Renal pelvis (tissue), 4 donors: ENCODE results near the gene PXDC1. TPM values are rescaled to one million over a fixed set of nuclear protein-coding genes. Genes with fewer than 3 reads are reported as not detected.
"Not testable (repeated sequence)": the region's sequence is repeated elsewhere in the genome, so short reads cannot be mapped to it uniquely, and the experiment has no call there.

Experiments
- DNase-seq: peaks from one replicate; pipeline ENCODE4 v3.0.0-alpha.2; 2013
- polyA plus RNA-seq, 3 donors: library from polyadenylated mRNA; unstranded; fragments of 120-200 nt; gene quantifications; one replicate each; pipeline ENCODE4 v1.2.1, GENCODE V29; 2013; ENCODE audit not compliant: insufficient read length in 3 of 3

Gene PXDC1
- polyA plus RNA-seq, 3 donors = 17.3 to 23.0 (median 21.5) TPM

DNA sequence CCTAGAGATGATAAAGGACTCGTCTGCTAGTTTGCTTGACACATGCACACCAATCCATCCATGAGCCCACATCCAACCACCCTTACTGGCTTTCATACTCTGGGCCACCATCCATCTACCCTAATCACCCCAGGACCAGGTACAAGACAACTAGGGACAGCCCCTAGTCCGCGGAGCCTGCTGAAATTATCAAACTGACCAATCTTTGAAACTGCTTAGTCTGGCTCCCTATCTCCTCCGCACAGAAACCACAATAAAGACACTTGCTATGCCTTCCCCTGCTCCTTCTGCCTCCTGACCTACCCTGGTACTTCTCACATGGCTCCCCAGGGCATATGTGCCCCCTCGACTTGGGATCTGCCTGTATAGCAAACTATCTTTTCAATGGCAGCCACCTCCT lies 33.1 kb downstream of the PXDC1 start:
- no peak for DNase-seq

DNA sequence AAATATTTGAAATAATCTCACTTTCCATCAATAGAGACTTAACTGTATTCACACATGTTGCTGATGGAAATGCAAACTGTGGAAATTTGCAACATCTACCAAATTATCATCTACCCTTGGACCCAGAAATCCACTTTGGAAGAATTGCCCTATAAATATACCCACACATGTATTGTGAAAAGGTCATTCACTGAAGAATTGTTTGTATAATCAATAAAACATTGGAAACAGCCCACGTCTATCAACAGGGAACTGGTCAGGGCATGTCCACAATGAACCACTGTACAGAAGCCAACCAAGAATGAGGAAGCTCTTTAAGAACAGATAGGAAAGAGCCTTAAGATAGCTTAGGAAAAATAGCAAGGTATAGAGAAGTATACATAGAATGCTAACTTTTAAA lies 36.2 kb downstream of the PXDC1 start:
- no peak for DNase-seq

GRCh38 chr6:3714768-3715167 lies 36.7 kb downstream of the PXDC1 start:
- DNase-seq = no peak

DNA sequence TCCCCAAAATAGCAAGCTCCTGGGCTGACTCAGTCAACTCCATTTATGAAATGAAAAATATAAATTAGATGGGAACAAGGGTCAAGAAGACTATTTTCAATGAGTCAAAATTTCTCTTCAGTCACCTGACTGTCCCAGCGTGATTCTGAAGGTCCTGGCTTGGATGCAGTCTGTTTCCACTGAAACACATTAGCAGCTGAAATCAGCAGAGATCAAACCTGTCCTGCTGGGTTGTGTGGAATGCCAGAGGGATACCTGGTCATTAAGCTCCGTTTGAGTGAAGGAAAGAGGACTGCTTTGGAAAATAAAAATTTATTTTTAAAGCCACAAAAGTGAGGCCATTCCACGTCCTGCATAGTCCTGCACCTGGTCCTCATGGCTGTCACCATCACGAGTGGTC lies 37.4 kb downstream of the PXDC1 start:
- DNase-seq = no peak

DNA sequence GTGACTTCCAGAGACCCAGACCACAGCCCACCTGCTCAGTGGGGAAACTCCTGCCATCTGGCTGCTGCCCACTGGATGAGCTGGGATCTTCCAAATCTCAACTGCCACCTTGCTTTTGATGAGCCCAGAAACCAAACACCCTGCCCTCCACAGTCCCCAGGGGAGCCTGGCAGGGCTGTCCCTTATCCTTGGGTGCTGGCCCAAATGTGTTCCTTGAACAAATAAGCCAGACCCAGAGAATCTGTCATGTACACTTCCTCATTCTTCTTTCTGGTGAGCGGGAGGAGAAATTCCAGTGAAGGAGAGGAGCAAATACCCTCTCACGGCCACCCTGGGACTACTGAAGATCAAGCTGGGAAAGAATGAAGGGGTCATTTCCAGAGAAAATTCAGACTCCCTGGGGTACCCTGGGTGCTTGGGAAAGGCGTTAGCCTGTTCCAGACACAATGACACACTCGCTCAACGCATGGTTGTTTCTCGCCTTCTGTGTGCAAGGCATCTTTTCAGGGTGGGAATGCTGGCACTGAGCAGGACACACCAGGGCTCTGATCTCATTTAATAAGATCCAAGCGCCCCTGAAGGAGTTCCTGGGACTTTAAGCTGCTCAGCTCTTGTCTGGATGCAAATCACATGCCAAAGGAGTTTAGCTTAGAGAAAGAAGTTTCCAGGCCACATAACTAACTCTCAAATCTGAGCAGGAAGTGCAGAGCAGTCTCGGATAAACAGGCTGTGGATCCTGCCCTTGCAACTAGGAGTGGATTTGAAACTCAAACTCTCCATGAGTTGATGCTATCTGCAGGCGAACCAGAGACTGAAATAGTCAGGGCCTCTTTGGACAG lies 38.5 kb downstream of the PXDC1 start:
- DNase-seq = no peak

GRCh38 chr6:3711776-3712175 lies 39.7 kb downstream of the PXDC1 start:
- no peak for DNase-seq

GRCh38 chr6:3710403-3710802 lies 41.1 kb downstream of the PXDC1 start:
- DNase-seq = no peak

- DNase-seq = no peak
Measured at GRCh38 chr6:3708540-3708939, 43.0 kb downstream of the PXDC1 start.

DNA sequence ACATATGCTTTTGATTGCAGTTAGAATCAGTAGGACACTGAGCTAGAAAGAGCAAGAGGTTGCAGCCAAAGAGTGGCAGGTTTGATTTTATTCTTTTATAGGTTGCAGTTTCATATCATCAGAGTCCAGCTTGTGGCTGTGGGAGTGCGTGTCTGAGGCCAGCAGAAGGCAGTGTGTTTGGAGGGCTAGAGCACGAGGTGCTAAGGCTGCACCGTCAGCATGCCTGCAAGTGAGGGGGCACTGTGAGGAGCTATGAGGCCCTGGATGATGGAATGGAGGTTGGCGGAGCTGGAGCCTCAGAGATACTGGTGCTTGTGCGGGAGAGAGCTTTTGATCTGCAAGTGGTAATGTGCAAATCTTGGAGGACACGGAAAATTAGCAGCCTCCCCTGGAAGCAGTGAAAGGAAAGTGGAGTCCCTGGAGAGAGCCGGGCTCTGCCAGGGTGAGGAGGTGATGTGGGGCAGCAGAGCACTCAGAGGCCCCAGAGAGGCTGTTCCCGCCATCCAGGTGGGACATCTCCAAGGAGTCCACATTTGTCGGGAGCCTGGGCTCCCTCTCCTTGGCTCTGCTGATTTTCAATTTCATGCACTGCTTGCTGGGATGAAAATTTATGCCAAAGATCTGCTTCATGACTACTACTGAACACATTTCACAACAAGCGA lies 43.6 kb downstream of the PXDC1 start:
- no peak for DNase-seq

- DNase-seq = no peak
Measured at GRCh38 chr6:3707024-3707423, 44.5 kb downstream of the PXDC1 start.

- no peak for DNase-seq
Measured at GRCh38 chr6:3706547-3706946, 45.0 kb downstream of the PXDC1 start.

GRCh38 chr6:3701631-3702030 lies 49.9 kb downstream of the PXDC1 start:
- no peak for DNase-seq

- no peak for DNase-seq
Measured at GRCh38 chr6:3699231-3699630, 52.3 kb downstream of the PXDC1 start.

DNA sequence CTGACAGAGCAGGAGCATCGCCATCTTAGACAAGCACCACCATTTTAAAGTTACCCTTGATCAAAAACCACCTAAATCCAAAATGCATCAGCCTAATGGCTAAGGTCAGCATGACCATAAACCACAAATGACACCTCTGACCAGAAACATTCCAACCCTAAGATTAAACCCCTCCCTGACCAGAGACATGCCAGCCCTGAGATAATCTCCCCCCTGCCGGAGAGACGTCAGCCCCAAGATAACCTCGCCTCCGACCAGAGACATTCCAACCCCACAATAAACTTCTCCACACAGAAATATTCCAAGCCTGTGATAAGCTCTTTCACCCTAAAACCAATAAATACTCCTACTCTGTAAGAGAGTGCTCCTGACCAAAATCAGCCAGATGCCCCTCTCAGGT lies 53.5 kb downstream of the PXDC1 start:
- DNase-seq = no peak

GRCh38 chr6:3697609-3698008 lies 53.9 kb downstream of the PXDC1 start:
- DNase-seq = no peak

DNA sequence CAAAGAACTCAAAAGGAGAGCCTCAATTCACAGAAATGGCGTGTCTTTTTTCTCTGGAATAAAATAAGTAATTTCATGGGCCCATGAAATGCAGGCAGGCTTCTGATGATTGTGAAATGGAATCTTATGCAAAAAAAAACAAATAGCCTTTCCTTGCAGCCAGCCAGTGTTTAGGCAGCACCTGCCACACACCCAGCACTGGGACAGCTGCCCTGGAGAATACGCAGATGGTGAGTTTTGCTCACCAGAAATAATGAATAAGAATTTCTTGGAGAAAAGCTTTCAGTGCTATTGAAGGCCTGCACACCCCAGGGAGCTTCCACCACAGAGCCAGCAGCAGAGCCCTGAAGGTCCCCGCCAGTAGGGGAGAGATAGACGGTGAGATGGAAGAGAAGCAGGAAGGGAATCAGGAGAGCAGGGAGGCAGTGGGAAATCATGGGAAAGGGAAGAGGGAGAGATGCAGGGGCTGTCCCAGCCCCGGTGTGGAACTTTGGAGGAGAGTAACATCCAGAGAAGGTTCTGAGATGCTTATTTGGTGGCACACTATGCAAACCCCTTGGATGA lies 54.9 kb downstream of the PXDC1 start:
- no peak for DNase-seq

DNA sequence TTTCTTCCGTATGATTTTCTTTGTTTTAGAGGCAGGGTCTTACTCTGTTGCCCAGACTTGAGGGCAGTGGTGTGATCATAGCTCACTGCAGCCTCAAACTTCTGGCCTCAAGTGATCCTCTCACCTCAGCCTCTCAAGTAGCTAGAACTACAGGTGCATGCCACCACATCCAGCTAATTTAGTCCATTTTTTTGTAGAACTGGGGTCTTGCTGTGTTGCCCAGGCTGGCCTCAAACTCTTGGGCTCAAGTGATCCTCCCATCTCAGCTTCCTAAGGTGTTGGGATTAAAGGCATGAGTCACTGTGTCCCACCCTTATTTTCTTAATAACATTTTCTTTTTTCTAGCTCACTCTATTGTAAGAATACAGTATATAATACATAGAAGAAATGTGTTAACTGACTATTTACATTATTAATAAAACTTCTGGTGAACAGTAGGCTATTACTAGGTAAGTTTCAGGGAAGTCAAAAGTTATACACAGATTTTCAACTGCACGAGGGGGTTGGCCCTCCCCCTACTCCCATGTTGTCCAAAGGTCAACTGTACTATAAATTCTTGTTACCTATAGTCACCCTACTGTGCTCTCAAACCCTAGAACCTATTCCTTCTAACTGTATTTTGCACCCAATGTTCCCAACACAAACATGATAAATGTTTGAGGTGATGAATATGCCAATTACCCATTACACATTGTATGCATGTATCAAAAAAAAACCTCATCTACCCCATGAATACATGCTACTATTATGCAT lies 56.3 kb downstream of the PXDC1 start:
- DNase-seq = no peak

DNA sequence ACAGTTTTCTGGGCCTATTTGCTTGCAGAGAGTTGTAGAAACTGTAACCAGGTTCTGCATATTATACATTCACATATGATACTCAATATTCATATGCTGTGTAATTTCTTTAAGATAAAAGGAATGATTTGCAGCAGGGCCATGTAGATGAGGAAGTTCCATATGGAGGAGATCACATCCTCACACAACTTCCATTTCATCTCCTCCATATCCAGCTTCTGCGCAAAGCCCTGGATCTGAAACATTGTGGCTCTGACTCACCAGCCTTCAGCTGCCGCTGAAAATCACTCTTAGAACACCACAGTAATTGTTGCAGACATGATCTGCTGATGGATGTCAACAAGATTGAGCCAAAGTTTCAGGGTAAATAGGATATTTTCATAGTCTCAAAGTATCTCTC lies 57.7 kb downstream of the PXDC1 start:
- no peak for DNase-seq

DNA sequence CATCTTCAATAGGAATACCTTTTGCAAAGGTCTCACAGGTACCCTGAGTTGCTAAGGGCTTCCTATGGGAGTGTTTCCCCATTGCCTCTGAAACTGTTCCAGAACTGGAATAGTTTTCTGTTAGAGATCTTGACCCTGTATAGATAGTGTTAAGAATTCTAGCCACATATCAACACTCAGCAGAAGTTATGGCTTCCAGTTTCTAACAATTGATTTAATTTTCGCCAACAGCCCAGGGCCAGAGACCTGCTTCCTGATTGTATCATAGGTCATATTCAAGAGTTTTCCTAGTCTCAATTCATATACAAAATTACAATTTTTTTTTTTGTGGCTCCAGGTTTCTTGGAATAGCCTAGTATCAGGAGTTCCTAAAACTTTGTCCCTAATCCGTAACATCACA lies 61.0 kb downstream of the PXDC1 start:
- no peak for DNase-seq

DNA sequence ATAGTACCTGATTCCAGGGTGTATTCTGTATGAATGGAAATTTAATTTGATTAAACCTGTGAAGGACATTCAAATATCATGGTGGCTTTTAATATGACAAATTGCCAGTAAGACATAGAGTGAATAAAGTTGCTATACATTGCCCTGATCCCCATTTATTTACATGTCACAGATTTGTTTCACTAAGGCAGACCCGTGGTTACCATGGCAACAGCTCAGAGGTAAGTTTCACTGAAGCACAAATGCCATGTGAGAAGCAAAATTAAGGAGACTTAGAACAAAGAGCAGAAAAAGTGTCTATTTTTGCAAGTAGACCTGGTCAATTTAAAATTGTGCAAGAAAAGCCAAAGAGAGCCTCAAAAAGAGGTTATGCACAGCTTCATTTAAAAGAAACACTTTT lies 63.7 kb downstream of the PXDC1 start:
- peak; percentile 59 for DNase-seq

- DNase-seq = no peak
Measured at GRCh38 chr6:3683331-3683730, 68.2 kb downstream of the PXDC1 start.

DNA sequence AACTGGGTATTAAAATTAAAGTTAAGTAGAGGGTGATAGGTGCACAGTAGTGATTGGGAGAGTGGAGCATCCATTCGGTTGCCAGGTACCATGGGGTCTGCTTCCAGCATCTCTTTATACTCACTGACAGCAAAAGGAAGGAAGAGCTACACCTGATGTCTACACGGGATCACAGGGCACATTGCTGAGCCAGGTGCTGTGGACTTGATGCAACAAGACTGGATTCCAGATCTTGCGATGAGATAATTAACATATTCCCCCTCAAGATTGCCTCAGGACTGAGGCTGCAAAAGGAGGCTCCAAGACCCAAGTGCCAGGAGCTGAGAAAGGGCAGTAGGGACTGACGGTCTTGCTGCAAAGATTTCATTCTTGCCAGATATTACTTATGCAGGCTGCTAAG lies 72.6 kb downstream of the PXDC1 start:
- DNase-seq = no peak

DNA sequence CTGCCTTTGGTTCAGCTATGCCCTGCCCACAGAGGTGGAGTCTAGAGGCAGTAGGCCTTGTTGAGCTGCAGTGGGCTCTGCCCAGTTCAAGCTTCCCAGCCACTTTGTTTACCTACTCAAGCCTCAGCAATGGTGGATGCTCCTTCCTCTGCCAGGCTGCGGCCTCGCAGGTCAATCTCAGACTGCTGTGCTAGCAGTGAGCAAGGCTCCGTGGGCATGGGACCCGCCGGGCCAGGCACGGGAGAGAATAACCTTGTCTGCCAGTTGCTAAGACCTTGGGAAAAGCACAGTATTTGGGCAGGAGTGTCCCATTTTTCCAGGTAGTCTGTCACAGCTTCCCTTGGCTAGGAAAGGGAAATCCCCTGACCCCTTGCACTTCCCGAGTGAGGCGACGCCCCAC lies 73.8 kb downstream of the PXDC1 start:
- not testable (repeated sequence) for DNase-seq
